ENCODE data around the gene SMYD3. TPM values are rescaled to one million over a fixed set of nuclear protein-coding genes. Genes with fewer than 3 reads are reported as not detected.

The SMYD3 gene
- total and polyA plus RNA-seq, 2 of the 4 experiments (the other 2 are of a cell fraction): 26.5 to 37.6 TPM

GRCh38 chr1:245749053-245749452 lies 758.0 kb downstream of the SMYD3 start:
- no peak overlapping the region for H3K4me2 ChIP-seq (ENCODE audit: low read depth, low read length)
- BruUV-seq (replicated peaks): no TSS peak
- no peak overlapping the region for H2BK120ac ChIP-seq (ENCODE audit: low read depth, low read length)
- H3K27me3 ChIP-seq (ENCODE audit: control insufficient read depth, insufficient read depth, low read length): no peaks in the 10 kb centered on the region
- H4K8ac ChIP-seq (ENCODE audit: low read depth in 2 of 2, low read length in 2 of 2): no peak overlapping the region
- no peak overlapping the region for H2BK20ac ChIP-seq (ENCODE audit: low read depth, low read length)
- no peak overlapping the region for H3K4ac ChIP-seq (ENCODE audit: low read depth, low read length)
- no peak overlapping the region for H4K5ac ChIP-seq (ENCODE audit: low read depth, low read length)
- no peak overlapping the region for H3K4me3 ChIP-seq (ENCODE audit: insufficient read depth, low read depth, low read length)
- no peak overlapping the region for H4K91ac ChIP-seq (ENCODE audit: insufficient read depth, low read depth, low read length)
- no peaks in the 10 kb centered on the region for H4K20me1 ChIP-seq (ENCODE audit: insufficient read depth, low read length)
- DNase-seq (no peak), ATAC-seq (ENCODE audit: low read depth) (no peak)
- no peak overlapping the region for H2AK5ac ChIP-seq (ENCODE audit: low read depth, low read length)
- intact Hi-C loops (cut with micrococcal nuclease) (no loop called here), in situ Hi-C loops (cut with MboI; ENCODE audit: low sequenced_read_pairs) (no loop called here), dilution Hi-C loops (cut with HindIII; ENCODE audit: low sequenced_read_pairs, unreplicated experiment) (no loop called here)
- peaks cover 3% of the 10 kb centered on the region; the same call in 1 of the 2 replicates for H3K4me1 ChIP-seq (ENCODE audit: control insufficient read depth, insufficient read depth, low read length)
- H3K23ac ChIP-seq (ENCODE audit: low read depth, low read length): no peak overlapping the region
- H3K79me1 ChIP-seq (ENCODE audit: low read depth in 1 of 2, low read length in 2 of 2): no peaks in the 10 kb centered on the region
- no peak overlapping the region for H2AK9ac ChIP-seq (replicated peaks; ENCODE audit: low read depth, low read length, poor library complexity)
- H3K56ac ChIP-seq (ENCODE audit: extremely low read depth, insufficient read depth, low read length): no peak overlapping the region
- H3K9ac ChIP-seq (ENCODE audit: low read depth, low read length): no peak overlapping the region
- no peak overlapping the region for H3K27ac ChIP-seq (ENCODE audit: insufficient read depth, low read length)
- no peak overlapping the region for H2BK15ac ChIP-seq (ENCODE audit: low read depth, low read length)
- TF ChIP-seq RCOR1 (IDR thresholded peaks at IDR 0.05; ENCODE audit: insufficient replicate concordance, low read length) (no peak), NFE2L2 (IDR thresholded peaks at IDR 0.05; ENCODE audit: low read depth, low read length) (no peak), CEBPB (IDR thresholded peaks at IDR 0.05; ENCODE audit: low read depth, low read length) (no peak), RFX5 (IDR thresholded peaks at IDR 0.05; ENCODE audit: low read depth, low read length) (no peak), RAD21 (IDR thresholded peaks at IDR 0.05; ENCODE audit: low read length) (no peak)
- H3K14ac ChIP-seq (replicated peaks; ENCODE audit: low read depth, low read length): no peak overlapping the region
- WGBS, 2 experiments (ENCODE audit: extremely low coverage in 2 of 2, insufficient read length in 1 of 2): no CpG with 5 or more reads among the region's 3 CpGs
- H3K9me3 ChIP-seq (ENCODE audit: control insufficient read depth, insufficient read depth, low read length): peaks cover 5% of the 10 kb centered on the region
- POLR2A ChIA-PET (ENCODE audit: unreplicated experiment): interaction anchor here (0.6 kb wide), 1 partner anchor 9 kb away, joined by 4 read pairs; no protein-coding TSS in a partner anchor
- no peaks in the 10 kb centered on the region for H3K9me1 ChIP-seq (ENCODE audit: insufficient read depth, low read length)
- no peak overlapping the region for H2AFZ ChIP-seq (replicated peaks; ENCODE audit: low read length, poor library complexity)
- no peak overlapping the region for H2BK5ac ChIP-seq (ENCODE audit: low read depth, low read length, poor library complexity, severe bottlenecking)
- CTCF ChIA-PET: interaction anchor here (0.6 kb wide), 1 partner anchor 369 kb away, joined by 5 read pairs; no protein-coding TSS in a partner anchor
- H3K18ac ChIP-seq (ENCODE audit: low read depth, low read length): no peak overlapping the region
- no peaks in the 10 kb centered on the region for H3K36me3 ChIP-seq (ENCODE audit: control insufficient read depth, insufficient read depth, low read length)
